K562 (cell line): Measurements from ENCODE around the gene TP73. TPM values are rescaled to one million over a fixed set of nuclear protein-coding genes. Genes with fewer than 3 reads are reported as not detected.
A peak's percentile ranks its signal among the peaks of the same experiment; 100 is the strongest.

Experiments used
- ERF ChIP-seq: fragments of 450-650 bp; formaldehyde crosslinking; IDR thresholded peaks from 2 replicates; pipeline ENCODE4 v1.4.0; 2020; ENCODE audit warnings: mild to moderate bottlenecking, mixed read lengths
- MCM2 ChIP-seq: fragments of 450-650 bp; IDR thresholded peaks from 2 replicates; pipeline ENCODE4 v1.6.1; 2017; ENCODE audit warnings: low read depth, mild to moderate bottlenecking
- PATZ1 ChIP-seq: fragments of 250-450 bp; sonication (Bioruptor Pico); IDR thresholded peaks from 2 replicates; pipeline ENCODE4 v1.5.0; 2020; ENCODE audit warnings: mild to moderate bottlenecking, borderline replicate concordance
- RBFOX2 ChIP-seq: fragments of 200-400 bp; formaldehyde crosslinking; IDR thresholded peaks from 2 replicates; pipeline ENCODE4 v1.6.1; 2017; ENCODE audit warnings: low read depth, mild to moderate bottlenecking, low read length, moderate library complexity
- ZBTB7A ChIP-seq: IDR thresholded peaks from 2 replicates; pipeline ENCODE4 v1.6.1; 2011; ENCODE audit warnings: low read depth, mild to moderate bottlenecking, low read length, moderate library complexity, borderline replicate concordance; ENCODE audit not compliant: control insufficient read depth
- ZNF280B ChIP-seq: fragments of 250-450 bp; sonication (Bioruptor Pico); IDR thresholded peaks from 2 replicates; pipeline ENCODE4 v1.5.1; 2021; ENCODE audit warnings: mild to moderate bottlenecking
- polyA plus RNA-seq, 8 experiments: library from polyadenylated mRNA; depleted of rRNA in 4 of 8; stranded (reverse) in 5 of 8; unstranded in 3 of 8; fragments of >200 nt; fragmentation: Nextera tagmentation in 2 of 8; fragmentation: Illumina TruSeq in 1 of 8; extraction: Ambion mirVana in 2 of 8; extraction: Trizol in 1 of 8; gene quantifications; 2 replicates each; pipeline versions ENCODE4 v1.2.1 to v1.2.3, GENCODE V29; 2011 to 2014; ENCODE audit warnings: inconsistent platforms in 1 of 8, missing spikeins in 1 of 8
- total RNA-seq, 7 experiments: library from RNA; depleted of rRNA in 6 of 7; stranded (reverse); fragments of >200 nt in 6 of 7; fragmentation: Illumina TruSeq in 2 of 7; extraction: Trizol in 2 of 7; gene quantifications; 2 replicates each; pipeline versions ENCODE4 v1.2.1 to v1.2.3, GENCODE V29; 2011 to 2021; ENCODE audit warnings: low replicate concordance in 1 of 7
- TF ChIP-seq, protein P1 (sequence below): fragments of 450-650 bp; IDR thresholded peaks from 2 replicates; pipeline ENCODE4 v1.6.1; 2016; ENCODE audit warnings: low read depth

The TP73 gene
- total and polyA plus RNA-seq, 9 of the 15 experiments (the other 6 are each of a cell fraction or from before 2014, with no cell fraction given), result 0.07 to 1.6 (median 0.40) TPM; not detected in 2

DNA sequence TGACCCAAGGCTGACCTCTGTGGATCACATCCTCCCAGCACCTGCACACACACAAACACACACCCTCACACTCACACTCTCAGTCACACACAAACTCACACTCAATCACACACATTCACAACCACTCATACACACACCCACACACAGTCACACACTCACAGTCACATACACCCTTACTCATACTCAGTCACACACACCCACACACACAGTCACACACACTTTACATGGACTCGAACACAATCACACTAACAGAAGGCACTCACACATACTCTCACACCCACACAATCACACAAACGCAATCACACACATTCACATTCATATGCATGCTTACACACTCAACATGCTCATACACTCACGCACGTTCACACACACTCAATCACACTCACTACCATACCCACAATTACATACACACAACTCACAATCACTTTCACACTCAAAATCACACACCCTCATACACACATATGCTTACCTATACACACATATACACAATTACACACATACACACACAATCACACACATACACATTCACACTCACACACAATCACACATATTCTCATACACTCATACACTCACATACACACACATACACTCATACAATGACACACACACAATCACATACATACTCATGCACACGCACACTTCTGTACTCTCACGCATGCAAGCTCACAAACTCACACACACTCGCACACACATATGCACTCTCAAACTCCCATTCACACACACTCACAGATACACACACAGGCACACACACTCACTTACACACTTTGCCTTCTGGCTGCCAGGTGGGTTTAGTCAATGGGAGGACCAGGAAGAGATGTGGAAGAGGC is 47.1 kb upstream of the TP73 start (continued):
- TF ChIP-seq MCM2, result no peak
- TF ChIP-seq ZBTB7A, result no peak
- no peak for TF ChIP-seq PATZ1 (CRISPR knock-in tag)
- no peak for TF ChIP-seq ZNF280B (CRISPR knock-in tag)
- TF ChIP-seq, protein P1, sequence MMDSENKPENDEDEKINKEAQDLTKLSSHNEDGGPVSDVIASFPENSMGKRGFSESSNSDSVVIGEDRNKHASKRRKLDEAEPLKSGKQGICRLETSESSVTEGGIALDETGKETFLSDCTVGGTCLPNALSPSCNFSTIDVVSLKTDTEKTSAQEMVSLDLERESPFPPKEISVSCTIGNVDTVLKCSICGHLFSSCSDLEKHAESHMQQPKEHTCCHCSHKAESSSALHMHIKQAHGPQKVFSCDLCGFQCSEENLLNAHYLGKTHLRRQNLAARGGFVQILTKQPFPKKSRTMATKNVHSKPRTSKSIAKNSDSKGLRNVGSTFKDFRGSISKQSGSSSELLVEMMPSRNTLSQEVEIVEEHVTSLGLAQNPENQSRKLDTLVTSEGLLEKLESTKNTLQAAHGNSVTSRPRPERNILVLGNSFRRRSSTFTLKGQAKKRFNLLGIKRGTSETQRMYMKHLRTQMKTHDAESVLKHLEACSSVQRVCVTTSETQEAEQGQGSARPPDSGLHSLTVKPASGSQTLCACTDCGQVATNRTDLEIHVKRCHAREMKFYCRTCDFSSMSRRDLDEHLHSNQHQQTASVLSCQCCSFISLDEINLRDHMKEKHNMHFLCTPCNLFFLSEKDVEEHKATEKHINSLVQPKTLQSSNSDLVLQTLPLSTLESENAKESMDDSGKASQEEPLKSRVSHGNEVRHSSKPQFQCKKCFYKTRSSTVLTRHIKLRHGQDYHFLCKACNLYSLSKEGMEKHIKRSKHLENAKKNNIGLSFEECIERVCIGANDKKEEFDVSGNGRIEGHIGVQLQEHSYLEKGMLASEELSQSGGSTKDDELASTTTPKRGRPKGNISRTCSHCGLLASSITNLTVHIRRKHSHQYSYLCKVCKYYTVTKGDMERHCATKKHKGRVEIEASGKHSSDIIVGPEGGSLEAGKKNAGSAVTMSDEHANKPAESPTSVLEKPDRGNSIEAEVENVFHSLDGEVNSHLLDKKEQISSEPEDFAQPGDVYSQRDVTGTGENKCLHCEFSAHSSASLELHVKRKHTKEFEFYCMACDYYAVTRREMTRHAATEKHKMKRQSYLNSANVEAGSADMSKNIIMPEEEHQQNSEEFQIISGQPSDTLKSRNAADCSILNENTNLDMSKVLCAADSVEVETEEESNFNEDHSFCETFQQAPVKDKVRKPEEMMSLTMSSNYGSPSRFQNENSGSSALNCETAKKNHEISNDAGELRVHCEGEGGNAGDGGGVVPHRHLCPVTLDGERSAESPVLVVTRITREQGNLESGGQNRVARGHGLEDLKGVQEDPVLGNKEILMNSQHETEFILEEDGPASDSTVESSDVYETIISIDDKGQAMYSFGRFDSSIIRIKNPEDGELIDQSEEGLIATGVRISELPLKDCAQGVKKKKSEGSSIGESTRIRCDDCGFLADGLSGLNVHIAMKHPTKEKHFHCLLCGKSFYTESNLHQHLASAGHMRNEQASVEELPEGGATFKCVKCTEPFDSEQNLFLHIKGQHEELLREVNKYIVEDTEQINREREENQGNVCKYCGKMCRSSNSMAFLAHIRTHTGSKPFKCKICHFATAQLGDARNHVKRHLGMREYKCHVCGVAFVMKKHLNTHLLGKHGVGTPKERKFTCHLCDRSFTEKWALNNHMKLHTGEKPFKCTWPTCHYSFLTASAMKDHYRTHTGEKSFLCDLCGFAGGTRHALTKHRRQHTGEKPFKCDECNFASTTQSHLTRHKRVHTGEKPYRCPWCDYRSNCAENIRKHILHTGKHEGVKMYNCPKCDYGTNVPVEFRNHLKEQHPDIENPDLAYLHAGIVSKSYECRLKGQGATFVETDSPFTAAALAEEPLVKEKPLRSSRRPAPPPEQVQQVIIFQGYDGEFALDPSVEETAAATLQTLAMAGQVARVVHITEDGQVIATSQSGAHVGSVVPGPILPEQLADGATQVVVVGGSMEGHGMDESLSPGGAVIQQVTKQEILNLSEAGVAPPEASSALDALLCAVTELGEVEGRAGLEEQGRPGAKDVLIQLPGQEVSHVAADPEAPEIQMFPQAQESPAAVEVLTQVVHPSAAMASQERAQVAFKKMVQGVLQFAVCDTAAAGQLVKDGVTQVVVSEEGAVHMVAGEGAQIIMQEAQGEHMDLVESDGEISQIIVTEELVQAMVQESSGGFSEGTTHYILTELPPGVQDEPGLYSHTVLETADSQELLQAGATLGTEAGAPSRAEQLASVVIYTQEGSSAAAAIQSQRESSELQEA, result peak; percentile 33; the same call in 1 of the 2 replicates
- no peak for TF ChIP-seq ERF (CRISPR knock-in tag)
- no peak for TF ChIP-seq RBFOX2
